ENCODE data around the gene BCKDHB. TPM values are rescaled to one million over a fixed set of nuclear protein-coding genes. Genes with fewer than 3 reads are reported as not detected.

Gene BCKDHB
- total and polyA plus RNA-seq, 2 donors (not counting 3 experiments of a cell fraction or from before 2014, with no cell fraction given), result 5.6 to 12.2 TPM

- no peak for FAIRE-seq
Measured at GRCh38 chr6:80197986-80198385, 91.5 kb downstream of the BCKDHB start.

More at GRCh38 chr6:80197986-80198385, 91.5 kb downstream of the BCKDHB start:
- Histone ChIP-seq H4K20me1 (replicated peaks; ENCODE audit: control insufficient read depth, extremely low read depth, insufficient read depth, low read length) (no peaks in the 10 kb centered on the region), H3K79me2 (ENCODE audit: control insufficient read depth, insufficient read depth, low read length) (no peaks in the 10 kb centered on the region), H3K9ac (replicated peaks; ENCODE audit: extremely low read depth, insufficient read depth, low read length) (no peak overlapping the region), H3K27ac (ENCODE audit: insufficient read depth, low read depth, low read length) (no peak overlapping the region), H3K4me2 (ENCODE audit: insufficient read depth, low read length) (no peak overlapping the region), H3K36me3 (ENCODE audit: control insufficient read depth in 2 of 2, extremely low read depth in 1 of 2, insufficient read depth in 2 of 2, low read length in 2 of 2) (no peaks in the 10 kb centered on the region), H3K4me1 (ENCODE audit: control insufficient read depth, extremely low read depth, insufficient read depth, low read length) (no peaks in the 10 kb centered on the region), H3K9me3 (replicated peaks; ENCODE audit: control insufficient read depth, insufficient read depth, low read length) (no peaks in the 10 kb centered on the region), H3K27me3 (ENCODE audit: control insufficient read depth in 2 of 2, insufficient read depth in 2 of 2, low read length in 2 of 2) (no peaks in the 10 kb centered on the region), H3K4me3 (replicated peaks in 1 of 3; ENCODE audit: insufficient read depth in 1 of 3, low read depth in 1 of 3, low read length in 3 of 3) (no peak overlapping the region), H2AFZ (ENCODE audit: low read depth, low read length) (no peak overlapping the region), H3K9me1 (replicated peaks; ENCODE audit: control insufficient read depth, extremely low read depth, insufficient read depth, low read length) (no peaks in the 10 kb centered on the region)
- ChIA-PET CTCF (interaction anchor here (0.8 to 1.2 kb wide), 2 partner anchors 9 to 16 kb away, joined by 3 read pairs; no protein-coding TSS in a partner anchor), POLR2A (no interaction called here)
- dilution Hi-C loops (cut with MboI; ENCODE audit: extremely low pct_ligation_motif_present, low sequenced_read_pairs) (no loop called here), intact Hi-C loops (cut with micrococcal nuclease) (no loop called here)
- no TSS peak for BruUV-seq (replicated peaks)
- no peak for DNase-seq (ENCODE audit: low read depth, low spot score)
- TF ChIP-seq MAX (IDR thresholded peaks at IDR 0.05; ENCODE audit: insufficient read depth, insufficient read length), result no peak
- no peak for TF ChIP-seq MYC (IDR thresholded peaks at IDR 0.05; ENCODE audit: low read depth, low read length)
- no peak for TF ChIP-seq GATA2 (IDR thresholded peaks at IDR 0.05; ENCODE audit: insufficient read depth, insufficient read length, low read depth, low read length)
- no peak for TF ChIP-seq FOS (IDR thresholded peaks at IDR 0.05; ENCODE audit: borderline replicate concordance, insufficient read depth, low read length)
- no peak for TF ChIP-seq EZH2 (IDR thresholded peaks at IDR 0.05; ENCODE audit: borderline replicate concordance, low read depth, low read length, severe bottlenecking)
- TF ChIP-seq CTCF (IDR thresholded peaks at IDR 0.05; ENCODE audit: extremely low read depth in 1 of 2, insufficient read depth in 1 of 2, low read depth in 1 of 2, low read length in 2 of 2), result no peak
- TF ChIP-seq JUN (IDR thresholded peaks at IDR 0.05; ENCODE audit: borderline replicate concordance, insufficient read depth, insufficient read length, low read depth), result no peak
- TF ChIP-seq POLR2AphosphoS5 (IDR thresholded peaks at IDR 0.05; ENCODE audit: insufficient read depth, low read depth, low read length), result no peak
- no peak for TF ChIP-seq POLR2A (IDR thresholded peaks at IDR 0.05; ENCODE audit: low read depth, low read length)

Data from endothelial cell of umbilical vein (primary cell).